Prostate gland (tissue), 2 donors: ENCODE data around the gene GPD1L.

Experiments used
- CTCF ChIP-seq, 4 experiments: fragments of 200-600 bp in 2 of 4; fragments of 450-650 bp in 2 of 4; sonication (generic) in 2 of 4; IDR thresholded peaks; 1 replicate in 3 of 4; 2 replicates in 1 of 4; pipeline ENCODE4 v1.5.1; 2016 to 2019; ENCODE audit warnings: antibody characterized with exemption in 4 of 4, mild to moderate bottlenecking in 2 of 4, moderate library complexity in 2 of 4
- POLR2AphosphoS5 ChIP-seq: sonication (generic); formaldehyde crosslinking; IDR thresholded peaks from one replicate; pipeline ENCODE4 v1.6.1; 2017; ENCODE audit warnings: antibody characterized with exemption

- TF ChIP-seq CTCF (IDR thresholded peaks at IDR 0.05): no peak
- no peak for TF ChIP-seq POLR2AphosphoS5
Measured at GRCh38 chr3:32121137-32121536, 14.7 kb downstream of the GPD1L start.
